Endometrial microvascular endothelial cells (primary cell): ENCODE results near the gene CD300LB. TPM values are rescaled to one million over a fixed set of nuclear protein-coding genes. Genes with fewer than 3 reads are reported as not detected.

Experiments used
- in situ Hi-C: cut with HindIII; loops from 2 replicates; pipeline ENCODE4 v1.10.0; 2017; ENCODE audit warnings: low sequenced_read_pairs, low pct_unique_long_range_greater_than_20kb; ENCODE audit errors: inconsistent ontology term
- total RNA-seq: library from RNA; depleted of rRNA; stranded (reverse); fragments of >200 nt; gene quantifications from one replicate; pipeline ENCODE4 v1.2.3, GENCODE V29; 2015; ENCODE audit errors: inconsistent ontology term

Gene CD300LB
- total RNA-seq, 1 donor from 2014 or later, result not detected

DNA sequence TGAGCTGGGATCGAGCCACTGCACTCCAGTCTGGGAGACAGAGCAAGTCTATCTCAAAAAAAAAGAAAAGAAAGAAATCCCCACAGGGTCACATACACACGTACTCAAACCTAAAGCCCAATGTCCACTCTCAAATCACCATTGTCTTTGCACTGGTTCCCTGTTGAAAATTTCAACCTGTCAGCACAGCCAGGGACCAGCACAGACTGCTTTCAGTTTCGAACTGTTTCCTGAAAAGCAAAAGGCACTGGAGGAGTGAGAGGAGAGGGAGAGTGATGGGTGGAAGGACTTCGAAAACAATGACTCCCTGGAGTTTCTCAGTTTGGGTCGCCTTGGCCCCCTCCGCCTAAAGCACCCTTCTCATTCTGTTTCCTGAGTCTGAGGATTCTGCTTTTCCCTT is 23.6 kb upstream of the CD300LB start:
- in situ Hi-C loops, result no loop called here

DNA sequence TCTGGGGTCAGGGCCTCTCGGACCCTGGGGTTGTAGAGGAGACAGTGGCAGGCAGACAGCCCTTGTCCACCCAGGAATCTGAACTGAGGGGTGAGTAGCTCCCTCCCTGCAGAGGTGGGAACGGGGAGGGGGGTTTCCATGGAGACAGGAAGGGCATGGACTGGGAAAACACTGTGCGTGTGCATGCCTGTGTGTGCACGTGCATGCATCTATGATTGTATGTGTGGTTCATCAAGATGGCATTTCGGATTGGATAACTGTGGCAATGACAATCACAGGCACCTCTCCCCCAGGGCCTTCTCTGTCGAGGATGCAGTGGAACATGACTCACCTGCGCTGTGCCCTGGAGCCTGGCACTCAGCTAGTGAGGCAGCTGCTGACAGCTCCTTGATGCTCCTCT is 20.8 kb upstream of the CD300LB start:
- in situ Hi-C loops, result no loop called here

DNA sequence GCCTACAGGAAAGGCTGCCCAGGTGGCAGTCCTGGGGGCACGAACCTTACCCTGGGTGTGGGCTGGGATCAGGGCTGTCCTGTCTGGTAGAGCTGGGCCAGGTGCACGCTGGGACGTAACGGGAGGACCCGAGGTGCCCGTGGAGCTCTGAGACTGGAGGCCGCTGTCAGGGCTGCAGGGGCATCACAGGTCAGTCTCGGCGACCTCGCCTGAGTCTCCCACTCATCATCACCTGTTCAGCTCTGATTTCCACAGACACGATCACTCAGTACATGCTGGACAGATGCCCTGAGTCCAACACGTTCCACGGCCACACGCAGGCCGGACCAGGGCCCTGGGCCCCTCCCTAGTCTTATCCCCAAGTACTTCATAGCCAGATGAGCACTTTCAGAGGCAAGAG is 19.3 kb upstream of the CD300LB start:
- in situ Hi-C loops, result no loop called here

DNA sequence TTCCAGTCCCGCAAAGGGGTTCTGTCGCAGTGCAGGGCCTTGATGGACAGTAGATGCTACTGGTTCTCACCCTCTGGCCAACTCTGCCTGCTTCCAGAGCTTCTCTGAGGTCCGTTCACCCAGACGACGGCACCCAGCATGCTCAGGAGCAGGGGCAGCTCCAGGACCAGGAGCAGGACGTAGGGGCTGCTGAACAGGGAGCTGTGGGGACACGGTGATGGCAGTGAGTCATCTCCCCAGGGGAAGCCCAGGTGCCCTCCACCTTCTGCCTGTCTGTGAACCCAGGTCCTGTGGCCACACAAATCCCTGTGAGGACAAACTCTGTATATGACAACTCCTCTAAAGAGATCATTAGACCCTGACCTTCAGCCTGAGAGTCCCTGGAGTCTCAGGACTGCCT is 18.1 kb upstream of the CD300LB start:
- in situ Hi-C loops, result no loop called here

DNA sequence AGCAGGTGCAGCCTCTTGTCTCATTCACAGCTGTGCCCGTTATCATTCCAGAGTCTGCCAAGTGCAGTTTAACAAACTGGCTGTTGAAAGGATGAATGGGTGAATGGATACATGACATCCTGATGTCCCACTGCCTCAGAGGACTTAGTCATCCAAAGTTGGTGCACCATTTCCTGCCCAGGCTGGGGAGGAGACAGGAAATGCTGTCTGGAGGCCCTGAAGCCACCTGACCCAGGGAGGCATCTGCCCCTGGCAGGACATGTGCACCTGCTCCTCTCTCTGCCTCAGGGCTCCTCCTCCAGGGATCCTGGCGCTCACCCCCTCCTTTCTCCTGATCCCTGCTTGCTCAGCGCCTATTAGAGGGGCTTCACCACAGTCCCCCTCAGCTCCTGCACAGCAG is 16.5 kb upstream of the CD300LB start:
- in situ Hi-C loops, result no loop called here

DNA sequence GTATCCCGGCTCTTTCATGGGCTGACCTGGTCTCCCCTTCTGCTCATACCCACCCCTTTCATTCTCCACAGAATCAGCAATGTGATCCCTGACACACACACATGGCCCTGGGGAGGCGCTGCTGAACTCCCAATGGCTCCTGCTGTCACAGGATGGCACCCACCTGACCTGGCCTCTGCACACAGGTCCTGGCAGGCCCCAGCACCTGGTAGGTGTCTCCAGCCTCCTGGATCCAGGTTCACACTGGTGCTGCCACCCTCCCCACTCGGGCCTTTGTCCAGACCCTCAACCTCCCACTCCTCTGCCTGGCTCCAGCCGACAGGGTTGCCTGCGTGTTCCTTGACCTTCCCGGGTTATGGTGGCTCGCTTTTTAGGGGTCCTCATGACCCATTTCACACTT is 16.0 kb upstream of the CD300LB start:
- in situ Hi-C loops, result no loop called here

DNA sequence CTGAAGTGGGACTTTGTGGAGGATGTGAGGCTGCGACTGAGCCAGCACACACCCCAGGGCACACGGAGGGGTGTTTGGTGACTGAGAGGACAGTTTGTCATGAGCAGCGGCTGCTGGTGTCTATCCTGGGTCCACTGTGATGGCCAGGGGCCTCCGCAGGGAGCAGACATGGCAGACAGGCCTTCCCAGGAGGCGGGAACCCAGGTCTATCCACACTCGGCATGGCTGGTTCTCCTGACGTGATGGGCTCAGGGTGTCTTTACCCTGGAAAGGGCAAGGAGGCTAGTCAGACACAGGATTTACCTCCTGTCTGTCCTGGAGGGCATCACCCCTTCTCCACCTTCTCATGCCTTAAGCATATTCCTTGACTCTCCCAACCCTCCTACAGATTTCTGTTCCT is 15.3 kb upstream of the CD300LB start:
- in situ Hi-C loops, result no loop called here

DNA sequence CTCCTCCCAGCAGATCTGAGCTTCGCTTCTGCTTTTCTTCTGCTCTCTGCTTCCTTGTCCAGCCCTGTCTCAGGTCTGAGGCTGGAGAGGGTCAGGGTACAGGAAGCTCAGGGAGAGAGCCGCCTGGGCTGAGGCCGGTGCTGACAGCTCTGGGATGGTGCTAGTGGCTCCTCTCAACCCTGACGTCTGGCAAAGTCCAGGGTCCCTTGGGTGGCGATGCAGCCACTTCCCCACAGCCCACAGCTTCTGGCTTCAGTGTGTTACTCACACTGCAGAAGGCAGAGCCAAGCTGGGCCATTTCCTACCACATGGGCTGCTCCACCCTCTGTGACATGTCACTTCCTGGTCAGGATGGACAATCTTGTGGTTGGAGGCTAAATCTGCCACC is 14.6 kb upstream of the CD300LB start, which contains the start of gene CD300C:
Gene CD300C, minus strand, starts transcription at position 273 of the 388 bp plus-strand sequence. CDS start 333 bp downstream, outside the sequence.
- in situ Hi-C loops, result no loop called here

DNA sequence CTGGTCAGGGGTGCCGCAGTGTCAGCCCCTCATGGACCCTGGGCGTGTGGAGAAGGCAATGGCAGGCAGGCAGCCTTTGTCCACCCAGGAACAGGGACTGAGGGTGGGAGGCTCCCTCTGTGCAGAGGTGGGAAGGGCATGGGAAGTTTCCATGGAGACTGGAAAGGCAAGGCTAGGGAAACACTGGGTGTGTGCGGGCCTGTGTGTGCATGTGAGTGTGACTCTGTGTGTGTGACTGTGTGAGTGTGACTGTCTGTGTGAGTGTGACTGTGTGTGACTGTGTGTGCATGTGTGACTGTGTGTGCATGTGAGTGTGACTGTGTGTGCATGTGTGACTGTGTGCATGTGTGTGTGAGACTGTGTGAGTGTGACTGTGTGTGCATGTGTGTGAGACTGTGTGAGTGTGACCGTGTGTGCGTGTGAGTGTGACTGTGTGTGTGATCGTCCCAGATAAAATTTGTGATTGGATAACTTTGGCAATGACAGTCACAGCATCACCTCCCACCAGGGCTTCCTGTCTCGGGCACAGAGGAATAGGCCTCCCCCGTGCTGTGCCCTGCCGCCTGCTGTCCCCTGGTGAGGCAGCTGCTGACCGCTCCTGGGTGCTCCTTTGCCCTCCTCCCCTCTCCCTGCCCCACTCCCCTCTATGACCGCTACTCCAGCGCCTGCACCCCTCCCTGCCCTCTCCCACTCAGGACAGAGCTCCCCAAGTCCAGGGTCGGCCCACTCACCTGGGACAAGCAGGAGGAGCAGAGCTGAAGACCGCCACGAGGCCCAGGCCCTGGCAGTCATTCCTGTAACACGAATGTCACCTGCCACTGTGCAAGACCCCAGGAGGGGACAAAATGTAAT is 13.9 kb upstream of the CD300LB start:
- in situ Hi-C loops, result no loop called here

DNA sequence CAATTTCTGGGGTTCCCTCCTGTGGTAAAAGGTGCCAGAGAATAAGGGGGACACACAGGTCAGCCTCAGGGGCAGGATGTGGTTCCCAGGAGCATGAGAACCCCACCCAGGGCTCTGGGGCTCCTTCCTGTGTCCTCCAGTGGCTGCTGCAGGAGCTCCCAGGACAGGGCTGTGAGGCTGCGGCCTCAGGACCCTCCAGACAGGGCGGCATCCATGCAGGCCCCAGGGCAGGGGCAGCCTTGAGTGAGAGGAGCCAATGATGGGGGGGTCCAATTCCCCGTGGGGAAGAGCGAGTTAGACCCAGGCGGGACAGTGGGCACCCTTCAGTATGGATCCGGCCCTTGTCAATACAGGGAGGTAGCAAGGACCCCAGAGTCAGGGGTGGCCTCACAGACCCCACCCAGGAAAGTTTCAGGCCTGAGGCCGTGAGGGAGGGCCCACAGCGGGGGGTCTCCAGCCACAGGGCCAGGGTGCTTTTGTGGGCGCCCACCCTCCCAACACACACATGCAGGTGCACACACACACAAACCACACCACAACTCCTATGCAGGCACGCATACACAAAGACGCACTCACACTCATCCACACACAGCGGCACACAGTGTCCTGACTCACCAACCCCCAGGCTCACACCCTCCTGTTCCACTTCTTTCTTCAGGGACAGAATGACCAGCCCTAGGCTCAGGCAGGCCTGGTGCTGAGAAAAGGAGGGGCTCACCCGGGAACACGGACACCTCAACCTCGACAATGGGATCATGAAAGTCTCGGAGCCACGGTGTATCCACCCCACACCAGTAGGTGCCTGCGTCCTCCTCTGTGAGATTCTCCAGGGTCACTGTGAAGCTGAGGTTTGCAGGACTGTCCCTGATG is 12.9 kb upstream of the CD300LB start:
- in situ Hi-C loops, result no loop called here

DNA sequence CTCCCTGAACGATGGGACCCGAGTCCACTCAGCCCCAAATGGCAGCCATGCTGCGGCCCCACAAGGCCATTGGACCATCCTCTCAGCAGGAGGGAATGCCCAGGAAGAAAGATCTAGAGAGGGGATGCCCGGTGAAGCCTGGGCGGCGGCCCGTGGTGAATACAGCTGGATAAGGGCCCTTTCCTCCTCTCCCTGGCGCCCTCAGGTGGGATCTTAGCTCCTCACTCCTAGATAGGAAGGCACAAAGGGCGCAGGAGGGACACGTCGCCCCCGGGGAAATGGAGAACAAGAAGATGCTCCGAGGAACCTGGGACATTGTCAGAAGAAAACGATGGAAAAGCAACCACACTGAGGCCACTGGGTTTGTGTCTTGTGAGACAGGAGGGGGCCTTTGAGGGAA is 12.1 kb upstream of the CD300LB start:
- in situ Hi-C loops, result no loop called here

DNA sequence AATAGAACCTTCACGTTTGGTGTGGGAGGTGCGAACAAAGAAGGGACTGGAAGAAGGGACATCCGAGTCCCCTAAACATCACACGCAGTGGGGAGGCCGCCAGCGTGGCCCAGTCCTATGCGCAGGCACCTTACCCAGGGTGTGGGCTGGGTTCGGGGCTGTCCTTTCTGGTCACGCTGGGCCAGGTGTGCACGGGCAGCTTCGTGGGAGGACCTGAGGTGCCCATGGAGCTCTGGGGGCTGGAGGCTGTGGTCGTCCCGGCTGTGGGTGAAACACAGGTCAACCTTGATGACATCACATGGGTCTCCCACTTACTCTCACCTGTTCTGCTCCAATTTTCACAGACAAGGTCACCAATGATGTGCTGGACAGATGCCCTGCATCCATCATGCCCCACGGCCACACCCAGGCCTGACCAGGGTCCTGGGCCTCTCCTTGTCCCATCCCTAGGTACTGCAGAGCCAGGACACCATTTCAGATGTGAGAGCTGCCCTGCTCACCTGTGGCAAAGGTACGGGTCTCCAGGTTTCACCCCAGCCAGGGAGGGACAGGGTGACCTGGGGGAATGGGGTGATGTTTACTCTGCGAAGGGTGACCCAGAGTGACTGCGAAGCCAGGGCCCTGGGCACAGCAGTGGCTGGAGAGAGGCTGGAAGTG is 11.6 kb upstream of the CD300LB start:
- in situ Hi-C loops, result no loop called here

DNA sequence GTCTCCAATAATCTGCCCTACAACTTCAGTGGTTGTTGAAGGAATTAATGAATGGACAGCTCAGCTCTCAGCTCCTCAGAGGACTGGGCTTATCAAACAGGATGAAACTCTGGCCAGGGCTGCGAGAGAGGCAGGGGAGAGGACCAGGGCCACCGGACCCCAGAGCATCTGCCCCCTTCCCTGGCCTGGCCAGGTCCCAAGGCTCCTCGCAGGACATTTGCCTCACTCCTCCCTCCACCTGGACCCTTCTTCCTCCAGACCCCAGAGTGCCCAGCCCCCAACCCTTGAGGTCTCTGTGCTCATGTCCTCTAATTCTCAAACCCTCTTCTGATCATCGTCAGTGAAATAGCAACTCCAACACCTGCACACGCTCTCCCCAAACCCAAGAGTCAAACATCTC is 10.9 kb upstream of the CD300LB start:
- in situ Hi-C loops, result no loop called here

DNA sequence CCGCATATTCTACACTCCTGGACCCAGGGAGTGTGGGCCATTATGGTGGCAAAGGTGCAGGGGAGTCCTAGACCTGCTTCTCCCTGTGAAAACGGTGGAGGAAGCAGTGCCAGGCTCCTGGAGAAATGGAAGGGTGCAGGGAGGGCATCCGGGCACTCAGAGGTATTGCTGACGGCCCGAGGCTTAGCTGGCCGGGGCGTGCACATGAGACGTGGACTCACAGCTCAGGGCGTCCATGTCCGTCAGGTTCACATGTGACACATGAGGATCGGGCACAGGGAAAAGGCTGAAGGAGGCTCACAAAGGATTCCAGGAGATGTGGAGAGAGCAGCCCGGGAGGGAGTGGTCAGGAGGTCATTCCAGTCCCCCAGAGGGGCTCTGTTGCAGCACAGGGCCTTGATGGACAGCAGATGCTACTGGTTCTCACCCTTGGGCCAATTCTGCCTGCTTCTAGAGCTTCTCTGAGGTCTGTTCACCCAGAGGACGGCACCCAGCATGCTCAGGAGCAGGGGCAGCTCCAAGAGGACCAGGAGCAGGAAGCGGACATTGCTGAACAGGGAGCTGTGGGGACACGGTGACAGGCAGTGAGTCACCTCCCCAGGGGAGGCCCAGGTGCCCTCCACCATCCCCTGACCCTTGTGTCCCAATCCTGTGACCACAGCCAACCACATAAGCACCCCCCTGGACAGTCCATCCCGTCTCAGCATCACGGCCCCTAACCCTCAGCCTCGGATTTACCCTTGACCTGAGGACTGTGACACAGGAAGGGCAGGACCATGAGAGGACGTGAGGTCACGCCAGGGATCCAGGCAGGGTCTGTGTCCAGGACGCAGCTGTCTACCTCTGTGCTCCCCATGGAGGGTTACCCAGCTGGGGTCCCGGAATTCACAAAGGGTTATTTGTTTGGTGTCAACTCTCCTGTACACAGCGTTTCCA is 10.2 kb upstream of the CD300LB start:
- in situ Hi-C loops, result no loop called here

DNA sequence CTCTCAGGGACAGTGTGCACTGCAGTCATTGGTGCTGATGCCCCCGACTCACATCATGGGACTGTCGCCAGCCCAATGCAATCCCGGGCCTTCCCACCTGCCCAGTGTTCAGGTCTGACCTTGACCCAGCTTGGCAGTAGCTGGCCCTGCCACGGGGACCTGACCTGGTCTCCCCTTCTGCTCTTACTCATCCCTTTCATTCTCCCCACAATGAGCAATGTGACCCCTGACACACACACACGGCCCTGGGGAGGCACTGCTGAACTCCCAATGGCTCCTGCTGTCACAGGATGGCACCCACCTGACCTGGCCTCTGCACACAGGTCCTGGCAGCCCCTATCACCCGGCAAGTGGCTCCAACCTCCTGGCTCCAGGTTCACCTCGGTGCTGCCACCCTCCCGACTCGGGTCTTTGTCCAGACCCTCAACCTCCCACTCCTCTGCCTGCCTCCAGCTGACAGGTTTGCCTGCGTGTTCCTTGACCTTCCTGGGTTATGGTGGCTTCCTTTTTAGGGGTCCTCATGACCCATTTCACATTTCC is 8.1 kb upstream of the CD300LB start:
- in situ Hi-C loops, result no loop called here

DNA sequence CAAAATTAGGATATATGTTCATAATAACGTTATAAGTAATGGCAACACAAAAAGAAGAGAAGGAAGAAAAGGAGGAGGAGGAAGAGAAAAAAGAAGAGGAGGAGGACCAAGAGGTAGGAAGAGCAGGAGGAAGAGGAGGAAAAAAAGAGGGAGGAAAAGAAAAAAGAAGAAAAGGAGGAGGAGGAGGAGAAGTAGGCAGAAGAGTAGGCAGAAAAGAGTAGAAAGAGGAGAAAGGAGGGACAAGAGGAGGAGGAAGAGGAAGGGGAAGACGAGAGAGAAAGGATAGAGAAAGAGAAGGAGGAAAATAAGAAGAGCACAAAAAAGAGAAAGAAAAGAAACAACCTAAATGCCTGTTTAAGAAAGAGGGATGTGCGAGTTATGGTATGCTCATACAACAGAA is 5.6 kb upstream of the CD300LB start:
- in situ Hi-C loops, result no loop called here

DNA sequence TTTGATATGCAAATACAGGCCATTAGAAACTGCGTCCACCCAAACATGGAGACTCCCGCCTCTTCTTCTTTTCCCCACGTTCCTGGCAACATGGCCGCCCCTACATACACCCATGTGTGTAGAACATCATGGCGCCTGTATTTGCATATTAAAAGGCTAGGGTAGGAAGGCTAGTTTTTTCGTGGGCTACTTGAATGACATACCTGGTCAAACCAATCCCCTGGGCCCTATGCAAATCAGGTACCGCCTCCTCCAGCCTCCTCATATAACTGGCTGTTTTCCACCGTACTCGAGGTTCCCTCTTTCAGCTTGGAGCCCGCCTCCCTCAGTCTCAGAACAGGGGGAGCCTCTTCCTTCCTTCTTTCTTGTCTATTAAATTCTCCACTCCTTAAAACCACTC is 840 bp upstream of the CD300LB start:
- in situ Hi-C loops, result no loop called here

DNA sequence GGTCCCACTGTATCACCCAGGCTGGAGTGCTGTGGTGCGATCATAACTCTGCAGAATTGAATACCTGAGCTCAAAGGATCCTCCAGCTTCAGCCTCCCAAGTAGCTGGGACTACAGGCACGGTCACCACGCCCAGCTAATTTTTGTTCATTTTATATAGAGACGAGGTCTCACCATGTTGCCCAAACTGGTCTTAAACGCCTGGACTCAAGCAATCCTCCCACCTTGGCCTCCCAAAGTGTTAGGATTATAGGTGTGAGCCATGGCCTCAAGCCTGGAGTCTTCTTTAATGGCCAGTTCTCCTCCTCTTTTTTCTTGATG is 484 bp downstream of the CD300LB start:
- in situ Hi-C loops, result no loop called here
